Bone marrow (tissue), 2 donors: ENCODE measurements around the gene NFATC2.
"Not testable (repeated sequence)": the region's sequence is repeated elsewhere in the genome, so short reads cannot be mapped to it uniquely, and the experiment has no call there.

Experiments used
- DNase-seq, 2 donors: peaks; one replicate each; lab custom pipeline; 2025; lab: John Stamatoyannopoulos, UW

NFATC2 gene

GRCh38 chr20:51470499-51470820, 72.1 kb downstream of the NFATC2 start:
- no peak for DNase-seq

- DNase-seq = no peak
These were observed 72.7 kb downstream of the NFATC2 start for GRCh38 chr20:51469578-51470498.

DNA sequence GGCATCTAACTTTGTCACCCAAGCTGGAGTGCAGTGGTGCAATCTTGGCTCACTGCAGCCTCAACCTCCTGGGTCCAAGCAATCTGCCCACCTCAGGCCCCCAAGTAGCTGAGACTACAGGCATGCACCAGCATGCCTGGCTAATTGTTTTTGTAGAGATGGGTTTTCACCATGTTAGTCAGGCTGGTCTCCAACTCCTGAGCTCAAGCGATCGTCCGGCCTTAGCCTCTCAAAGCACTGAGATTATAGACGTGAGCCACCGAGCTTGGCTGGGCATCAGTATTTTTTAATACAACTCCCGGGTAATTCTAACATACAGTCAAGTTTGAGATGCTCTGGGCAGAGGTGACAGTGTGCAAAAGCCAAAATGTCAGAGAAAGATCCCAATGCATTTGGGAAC, 73.5 kb downstream of the NFATC2 start:
- no peak for DNase-seq

- no peak for DNase-seq
These were observed 73.9 kb downstream of the NFATC2 start for GRCh38 chr20:51468636-51469035.

GRCh38 chr20:51467956-51468626, 74.4 kb downstream of the NFATC2 start:
- no peak for DNase-seq

DNA sequence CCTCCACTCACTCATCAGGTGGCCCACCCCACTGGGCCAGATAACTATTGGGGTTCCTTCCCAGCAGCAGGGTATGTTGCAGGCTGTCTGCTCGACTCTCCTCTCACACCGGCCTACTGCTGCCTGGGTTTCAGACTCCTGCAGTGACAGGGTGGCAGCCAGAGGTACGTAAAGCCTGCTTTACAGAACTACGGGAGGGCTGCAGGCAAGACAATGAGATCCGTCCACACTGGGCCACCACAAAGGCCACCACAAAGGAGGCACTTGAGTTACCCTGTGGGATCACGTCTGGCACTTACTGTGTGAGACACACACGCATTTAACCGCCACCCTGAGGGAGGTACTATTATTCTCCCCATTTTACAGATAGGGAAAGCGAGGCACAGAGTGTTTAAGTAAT, 78.5 kb downstream of the NFATC2 start:
- no peak for DNase-seq

GRCh38 chr20:51463560-51463959, 79.0 kb downstream of the NFATC2 start:
- DNase-seq = no peak

- DNase-seq = no peak
These were observed 79.8 kb downstream of the NFATC2 start for GRCh38 chr20:51462566-51463276.

DNA sequence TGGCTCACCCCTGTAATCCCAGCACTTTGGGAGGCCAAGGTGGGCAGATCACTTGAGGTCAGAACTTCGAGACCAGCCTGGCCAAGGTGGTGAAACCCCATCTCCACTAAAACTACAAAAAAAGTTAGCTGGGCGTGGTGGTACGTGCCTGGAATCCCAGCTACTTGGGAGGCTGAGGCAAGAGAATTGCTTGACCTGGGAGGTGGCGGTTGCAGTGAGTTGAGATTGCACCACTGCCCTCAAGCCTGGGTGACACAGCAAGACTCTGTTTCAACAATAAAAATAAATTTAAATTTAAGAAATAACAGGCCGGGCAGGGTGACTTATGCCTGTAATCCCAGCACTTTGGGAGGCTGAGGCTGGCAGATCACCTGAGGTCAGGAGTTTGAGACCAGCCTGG, 80.7 kb downstream of the NFATC2 start:
- DNase-seq = not testable (repeated sequence)

GRCh38 chr20:51461306-51461705, 81.2 kb downstream of the NFATC2 start:
- no peak for DNase-seq

DNA sequence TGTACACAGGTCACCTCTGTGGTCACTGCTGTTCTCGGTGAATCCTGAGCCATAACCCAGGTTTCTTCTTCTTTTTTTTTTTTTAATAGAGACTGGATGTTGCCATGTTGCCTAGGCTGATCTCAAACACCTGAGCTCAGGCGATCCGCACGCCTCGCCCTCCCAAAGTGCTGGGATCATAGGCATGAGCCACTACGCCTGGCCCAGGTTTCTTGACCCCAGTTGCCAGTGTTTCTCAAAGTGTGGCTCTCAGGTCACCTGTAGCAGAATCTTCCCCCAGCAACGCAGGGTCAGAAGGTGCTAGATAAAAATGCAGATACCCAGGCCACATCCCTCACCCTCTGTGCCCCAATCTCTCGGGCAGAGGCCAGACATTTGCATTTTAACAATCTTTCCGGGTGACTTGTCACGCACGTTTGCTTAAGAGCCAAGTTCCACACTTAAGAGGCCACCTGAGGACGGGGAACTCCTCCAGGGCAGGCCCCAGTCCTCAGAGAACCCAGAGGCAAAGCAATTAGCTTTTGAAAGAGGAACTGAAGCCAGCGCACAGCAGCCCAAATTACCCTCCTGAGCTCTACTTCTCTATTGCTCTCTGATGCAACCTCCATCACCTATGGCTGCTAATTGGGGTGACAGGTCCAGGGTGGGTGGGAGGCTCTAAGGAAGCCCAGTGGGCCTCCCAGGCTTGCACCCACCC, 81.8 kb downstream of the NFATC2 start:
- no peak for DNase-seq

DNA sequence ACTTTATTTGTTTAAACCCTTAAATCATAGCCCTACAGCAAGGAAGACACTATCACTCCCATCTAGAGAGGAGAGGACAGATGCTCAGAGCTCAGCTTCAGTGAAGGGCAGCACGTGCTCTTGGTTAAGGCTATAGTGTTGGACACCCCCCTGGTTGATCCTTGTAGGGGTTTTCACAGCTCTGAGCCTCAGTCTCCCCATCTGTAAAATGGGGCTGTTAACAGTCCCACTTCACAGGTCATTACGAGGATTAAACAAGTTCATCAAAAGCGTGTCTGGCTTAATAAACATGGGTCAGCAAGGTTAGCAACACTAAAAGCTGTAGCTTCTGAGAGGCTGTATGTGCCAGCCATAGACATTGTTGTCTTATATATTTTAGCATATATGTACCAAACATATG, 82.4 kb downstream of the NFATC2 start:
- DNase-seq = no peak

GRCh38 chr20:51458751-51459439, 83.6 kb downstream of the NFATC2 start:
- no peak for DNase-seq

- DNase-seq = no peak
These were observed 85.0 kb downstream of the NFATC2 start for GRCh38 chr20:51457533-51457932.

GRCh38 chr20:51456511-51457509, 85.7 kb downstream of the NFATC2 start:
- no peak for DNase-seq

DNA sequence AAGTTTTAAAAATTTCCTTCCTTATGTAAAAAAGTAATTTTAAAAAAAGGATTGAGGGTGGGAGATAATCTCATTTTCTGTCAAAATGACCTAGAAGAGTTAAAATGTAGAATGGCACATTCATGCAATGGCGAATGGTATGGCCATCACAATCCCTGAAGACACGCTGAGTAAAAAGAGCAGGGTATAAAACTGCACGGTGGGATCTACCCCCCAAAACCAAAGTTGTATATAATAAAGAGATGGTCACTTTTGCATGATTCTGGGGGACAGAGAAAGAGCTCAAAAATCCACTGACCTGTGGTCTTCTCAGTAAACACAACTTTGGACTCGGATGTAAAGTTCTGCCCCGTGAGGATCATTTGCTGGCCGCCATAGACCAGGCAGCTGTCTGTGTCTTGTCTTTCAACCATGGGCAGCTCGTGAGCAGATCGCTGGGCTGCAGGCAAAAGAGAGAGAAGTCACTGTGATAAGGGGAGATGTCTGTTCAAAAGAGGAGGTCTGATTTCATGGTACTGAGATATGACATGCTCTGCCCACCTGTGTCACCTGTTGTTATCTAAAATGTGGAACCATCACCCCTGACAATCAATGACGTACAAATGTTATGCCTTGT, 88.2 kb downstream of the NFATC2 start:
- no peak for DNase-seq

DNA sequence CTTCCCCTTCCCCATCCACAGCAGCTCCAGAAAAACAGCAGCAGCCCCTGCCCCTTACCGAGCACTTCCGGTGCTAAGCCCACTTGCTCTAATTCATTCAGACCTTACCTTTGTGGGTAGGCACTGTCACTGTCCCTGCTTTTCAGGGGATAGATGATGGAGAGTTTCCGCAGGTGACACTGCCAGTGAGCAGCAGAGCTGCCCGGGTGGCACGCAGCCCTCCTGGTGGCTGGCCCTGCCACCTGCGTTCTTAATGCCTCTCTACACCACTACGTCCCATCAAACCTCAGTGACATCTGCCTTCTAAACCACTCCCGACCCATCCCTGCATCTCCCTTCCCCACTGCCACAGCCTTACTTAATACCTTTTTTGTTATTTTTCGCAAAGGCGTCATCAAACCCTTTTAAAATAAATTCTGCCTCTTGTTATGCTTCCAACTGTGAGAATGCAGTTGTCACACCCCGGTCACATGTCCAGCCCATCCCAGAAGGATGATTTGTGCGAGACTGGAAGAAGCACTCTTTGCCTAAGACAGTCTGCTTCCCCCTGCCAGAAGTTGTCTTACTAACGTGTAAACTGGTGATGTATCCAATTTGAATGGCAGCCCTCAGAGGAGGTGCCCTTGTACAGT, 89.7 kb downstream of the NFATC2 start:
- no peak for DNase-seq

DNA sequence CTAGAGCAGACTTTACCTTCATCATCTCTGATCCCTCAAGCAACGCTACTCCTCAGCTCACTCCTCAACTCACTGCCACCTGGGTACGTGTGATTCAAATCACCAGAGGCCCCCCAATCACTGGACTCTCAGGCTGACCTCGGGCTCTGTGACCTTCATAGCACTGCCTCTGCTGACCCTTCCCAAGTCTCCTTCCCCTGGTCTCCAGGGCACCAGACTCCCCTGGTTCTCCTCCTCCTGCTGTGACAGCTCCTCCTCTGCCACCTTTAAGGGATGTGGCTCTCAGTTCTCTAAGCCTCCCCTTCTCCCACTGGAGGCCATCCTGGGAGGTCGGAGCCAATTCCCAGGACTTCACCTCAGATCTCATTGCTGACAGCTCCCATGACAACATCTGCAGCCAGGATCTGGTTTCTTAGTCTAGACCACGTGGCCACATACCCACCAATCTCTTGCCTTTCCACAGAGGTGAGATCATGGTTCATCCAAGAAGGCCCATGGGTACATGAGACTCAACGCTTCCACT, 90.4 kb downstream of the NFATC2 start:
- no peak for DNase-seq

DNA sequence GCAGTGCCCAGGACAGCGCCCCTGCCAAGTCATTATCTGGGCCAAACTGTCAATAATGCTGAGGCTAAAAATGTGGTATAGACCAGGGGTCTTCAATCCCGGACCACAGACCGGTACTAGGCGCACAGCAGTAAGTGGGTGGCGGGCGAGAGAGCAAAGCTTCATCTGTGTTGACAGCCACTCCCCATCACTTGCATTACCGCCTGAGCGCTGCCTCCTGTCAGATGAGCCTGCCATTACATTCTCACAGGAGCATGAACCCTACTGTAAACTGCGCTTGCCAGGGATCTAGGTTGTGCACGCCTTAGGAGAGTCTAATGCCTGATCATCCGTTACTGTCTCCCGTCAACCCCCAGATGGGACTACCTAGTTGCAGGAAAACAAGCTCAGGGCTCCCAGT, 91.0 kb downstream of the NFATC2 start:
- DNase-seq = no peak
